ENCODE measurements around the gene HACD2. TPM values are rescaled to one million over a fixed set of nuclear protein-coding genes. Genes with fewer than 3 reads are reported as not detected.

Gene HACD2
- total and polyA plus RNA-seq, 12 donors, result 5.1 to 29.9 (median 20.2) TPM

- intact Hi-C loops (cut with DNase I), result loop anchor here in 1 of 2 donors (5.0 kb wide), 1 partner anchor 118 kb away; no protein-coding TSS in a partner anchor
- Histone ChIP-seq H3K27ac (no peak overlapping the region), H3K9me3 (replicated peaks in 1 of 3) (no peaks in the 10 kb centered on the region), H3K36me3 (replicated peaks in 1 of 2) (no peaks in the 10 kb centered on the region), H3K4me3 (no peak overlapping the region), H3K4me1 (replicated peaks in 1 of 2) (peaks cover 0 to 9% of the 10 kb centered on the region in 2 donors), H3K27me3 (peaks cover 7% of the 10 kb centered on the region)
- no peak for TF ChIP-seq CTCF (IDR thresholded peaks at IDR 0.05)
- TF ChIP-seq POLR2A (IDR thresholded peaks at IDR 0.05), result no peak
- DNase-seq, result no peak
- WGBS, 4 donors, result 34 to 47% (median 43%) methylated on average over 2 of the region's 2 CpGs
Observed at GRCh38 chr3:123445702-123446101, 139.2 kb downstream of the HACD2 start.

GRCh38 chr3:123444744-123445143, 140.1 kb downstream of the HACD2 start:
- intact Hi-C loops (cut with DNase I), result loop anchor here in 1 of 2 donors (5.0 kb wide), 1 partner anchor 117 kb away; no protein-coding TSS in a partner anchor
- no peak overlapping the region for H3K27ac ChIP-seq
- DNase-seq, result no peak
- H3K36me3 ChIP-seq (replicated peaks in 1 of 2), result no peaks in the 10 kb centered on the region
- 54 to 80% (median 70%) methylated on average over 1 of the region's 1 CpG for WGBS, 4 donors
- peaks cover 7% of the 10 kb centered on the region for H3K27me3 ChIP-seq
- H3K4me3 ChIP-seq, result no peak overlapping the region
- peaks cover 0 to 9% of the 10 kb centered on the region in 2 donors for H3K4me1 ChIP-seq (replicated peaks in 1 of 2)
- no peaks in the 10 kb centered on the region for H3K9me3 ChIP-seq (replicated peaks in 1 of 3)
- no peak for TF ChIP-seq CTCF (IDR thresholded peaks at IDR 0.05)
- no peak for TF ChIP-seq POLR2A (IDR thresholded peaks at IDR 0.05)

GRCh38 chr3:123444023-123444422, 140.8 kb downstream of the HACD2 start:
- Histone ChIP-seq H3K27me3 (peaks cover 7% of the 10 kb centered on the region), H3K36me3 (replicated peaks in 1 of 2) (no peaks in the 10 kb centered on the region), H3K4me3 (no peak overlapping the region), H3K27ac (no peak overlapping the region), H3K4me1 (replicated peaks in 1 of 2) (peaks cover 0 to 8% of the 10 kb centered on the region in 2 donors), H3K9me3 (replicated peaks in 1 of 3) (no peaks in the 10 kb centered on the region)
- TF ChIP-seq CTCF (IDR thresholded peaks at IDR 0.05) (no peak), POLR2A (IDR thresholded peaks at IDR 0.05) (no peak)
- no peak for DNase-seq
- WGBS, 4 donors, result 57 to 72% (median 69%) methylated on average over 6 of the region's 6 CpGs
- intact Hi-C loops (cut with DNase I), result no loop called here

- Histone ChIP-seq H3K9me3 (replicated peaks in 1 of 3) (no peaks in the 10 kb centered on the region), H3K27ac (no peak overlapping the region), H3K27me3 (peaks cover 7% of the 10 kb centered on the region), H3K36me3 (replicated peaks in 1 of 2) (no peaks in the 10 kb centered on the region), H3K4me3 (no peak overlapping the region), H3K4me1 (replicated peaks in 1 of 2) (no peaks in the 10 kb centered on the region)
- no peak for DNase-seq
- intact Hi-C loops (cut with DNase I), result no loop called here
- 85 to 96% (median 91%) methylated on average over 7 of the region's 7 CpGs for WGBS, 4 donors
- no peak for TF ChIP-seq POLR2A (IDR thresholded peaks at IDR 0.05)
- no peak for TF ChIP-seq CTCF (IDR thresholded peaks at IDR 0.05)
Observed at GRCh38 chr3:123442908-123443307, 141.9 kb downstream of the HACD2 start.

All from adrenal gland (tissue), 12 donors.